ENCODE data around the gene LST1.

DNA sequence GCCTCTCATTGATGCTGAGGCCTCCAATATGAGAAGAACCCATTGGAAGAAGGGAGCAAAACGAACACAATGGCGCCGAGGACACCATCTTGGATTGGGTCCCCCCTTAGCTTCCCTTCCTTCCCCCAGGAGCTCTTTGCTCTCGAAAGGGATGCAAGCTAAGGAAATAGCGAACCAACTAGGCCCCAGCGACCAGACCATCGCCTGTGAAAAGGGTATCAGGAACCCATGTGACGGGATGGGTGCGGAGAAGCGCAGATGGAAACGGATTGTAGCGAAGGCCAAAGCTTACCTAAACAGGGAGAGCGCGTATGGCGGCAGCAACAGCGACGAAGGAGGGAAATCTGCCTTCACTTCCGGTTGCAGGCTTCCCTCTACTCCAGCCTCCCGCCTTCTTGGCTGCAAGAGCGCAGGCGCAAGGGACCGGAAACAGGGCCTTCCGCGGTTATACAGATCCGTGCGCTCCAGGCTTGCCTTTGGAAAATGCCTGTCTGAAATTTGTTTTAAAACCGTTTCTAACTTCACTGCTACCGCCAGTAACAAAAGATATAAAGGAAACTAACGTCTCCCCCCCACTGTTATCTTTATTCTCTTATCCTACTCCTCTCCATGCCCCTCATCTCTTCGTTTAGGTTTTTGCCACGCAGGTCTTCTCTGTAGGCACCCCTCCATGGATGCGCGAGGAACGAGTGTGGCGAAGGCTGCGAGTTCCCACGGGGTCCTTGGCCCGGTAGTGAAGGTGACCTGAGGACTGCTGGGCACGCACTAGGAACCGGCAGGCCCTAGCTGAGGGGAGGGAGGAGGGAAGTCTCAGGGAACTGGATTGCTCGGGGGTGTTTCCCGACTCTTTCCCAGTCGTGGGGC is 44.2 kb upstream of the LST1 start, which contains the start of gene DDX39B:
- TF ChIP-seq, protein P1, sequence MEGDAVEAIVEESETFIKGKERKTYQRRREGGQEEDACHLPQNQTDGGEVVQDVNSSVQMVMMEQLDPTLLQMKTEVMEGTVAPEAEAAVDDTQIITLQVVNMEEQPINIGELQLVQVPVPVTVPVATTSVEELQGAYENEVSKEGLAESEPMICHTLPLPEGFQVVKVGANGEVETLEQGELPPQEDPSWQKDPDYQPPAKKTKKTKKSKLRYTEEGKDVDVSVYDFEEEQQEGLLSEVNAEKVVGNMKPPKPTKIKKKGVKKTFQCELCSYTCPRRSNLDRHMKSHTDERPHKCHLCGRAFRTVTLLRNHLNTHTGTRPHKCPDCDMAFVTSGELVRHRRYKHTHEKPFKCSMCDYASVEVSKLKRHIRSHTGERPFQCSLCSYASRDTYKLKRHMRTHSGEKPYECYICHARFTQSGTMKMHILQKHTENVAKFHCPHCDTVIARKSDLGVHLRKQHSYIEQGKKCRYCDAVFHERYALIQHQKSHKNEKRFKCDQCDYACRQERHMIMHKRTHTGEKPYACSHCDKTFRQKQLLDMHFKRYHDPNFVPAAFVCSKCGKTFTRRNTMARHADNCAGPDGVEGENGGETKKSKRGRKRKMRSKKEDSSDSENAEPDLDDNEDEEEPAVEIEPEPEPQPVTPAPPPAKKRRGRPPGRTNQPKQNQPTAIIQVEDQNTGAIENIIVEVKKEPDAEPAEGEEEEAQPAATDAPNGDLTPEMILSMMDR (conservative IDR thresholded peaks at IDR 0.05): no peak
- no peak for TF ChIP-seq EZH2 (IDR thresholded peaks at IDR 0.05; ENCODE audit: low read depth)

Measured in PC-9 (cell line).